ENCODE measurements around the gene NDUFS4.

The NDUFS4 gene

GRCh38 chr5:53571403-53571802 lies 11.0 kb downstream of the NDUFS4 start:
- Histone ChIP-seq H4K20me1 (ENCODE audit: insufficient read depth, low read length) (peaks cover 45% of the 10 kb centered on the region), H3K27me3 (ENCODE audit: low read depth, low read length) (no peaks in the 10 kb centered on the region), H3K4me3 (ENCODE audit: low read length) (no peak overlapping the region), H3K9me3 (ENCODE audit: insufficient read depth, low read length) (no peaks in the 10 kb centered on the region), H3K79me2 (ENCODE audit: low read length) (peaks cover 69% of the 10 kb centered on the region), H3K9ac (ENCODE audit: low read length) (no peak overlapping the region), H2AFZ (ENCODE audit: low read depth, low read length) (no peak overlapping the region), H3K27ac (ENCODE audit: low read length) (no peak overlapping the region), H3K36me3 (replicated peaks; ENCODE audit: low read depth, low read length) (no peaks in the 10 kb centered on the region), H3K4me1 (ENCODE audit: low read length) (no peaks in the 10 kb centered on the region), H3K4me2 (ENCODE audit: low read length) (no peak overlapping the region)
- TF ChIP-seq, protein P1, sequence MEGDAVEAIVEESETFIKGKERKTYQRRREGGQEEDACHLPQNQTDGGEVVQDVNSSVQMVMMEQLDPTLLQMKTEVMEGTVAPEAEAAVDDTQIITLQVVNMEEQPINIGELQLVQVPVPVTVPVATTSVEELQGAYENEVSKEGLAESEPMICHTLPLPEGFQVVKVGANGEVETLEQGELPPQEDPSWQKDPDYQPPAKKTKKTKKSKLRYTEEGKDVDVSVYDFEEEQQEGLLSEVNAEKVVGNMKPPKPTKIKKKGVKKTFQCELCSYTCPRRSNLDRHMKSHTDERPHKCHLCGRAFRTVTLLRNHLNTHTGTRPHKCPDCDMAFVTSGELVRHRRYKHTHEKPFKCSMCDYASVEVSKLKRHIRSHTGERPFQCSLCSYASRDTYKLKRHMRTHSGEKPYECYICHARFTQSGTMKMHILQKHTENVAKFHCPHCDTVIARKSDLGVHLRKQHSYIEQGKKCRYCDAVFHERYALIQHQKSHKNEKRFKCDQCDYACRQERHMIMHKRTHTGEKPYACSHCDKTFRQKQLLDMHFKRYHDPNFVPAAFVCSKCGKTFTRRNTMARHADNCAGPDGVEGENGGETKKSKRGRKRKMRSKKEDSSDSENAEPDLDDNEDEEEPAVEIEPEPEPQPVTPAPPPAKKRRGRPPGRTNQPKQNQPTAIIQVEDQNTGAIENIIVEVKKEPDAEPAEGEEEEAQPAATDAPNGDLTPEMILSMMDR (IDR thresholded peaks at IDR 0.05; ENCODE audit: low read depth, low read length), result no peak
- no peak for TF ChIP-seq EZH2phosphoT487 (IDR thresholded peaks at IDR 0.05; ENCODE audit: low read depth)

- Histone ChIP-seq H3K36me3 (replicated peaks; ENCODE audit: low read depth, low read length) (no peaks in the 10 kb centered on the region), H4K20me1 (ENCODE audit: insufficient read depth, low read length) (peaks cover 58% of the 10 kb centered on the region), H2AFZ (ENCODE audit: low read depth, low read length) (no peak overlapping the region), H3K4me2 (ENCODE audit: low read length) (no peak overlapping the region), H3K9ac (ENCODE audit: low read length) (no peak overlapping the region), H3K4me3 (ENCODE audit: low read length) (no peak overlapping the region), H3K27ac (ENCODE audit: low read length) (no peak overlapping the region), H3K27me3 (ENCODE audit: low read depth, low read length) (no peaks in the 10 kb centered on the region), H3K4me1 (ENCODE audit: low read length) (no peaks in the 10 kb centered on the region), H3K9me3 (ENCODE audit: insufficient read depth, low read length) (no peaks in the 10 kb centered on the region), H3K79me2 (ENCODE audit: low read length) (peaks cover 72% of the 10 kb centered on the region)
- TF ChIP-seq EZH2phosphoT487 (IDR thresholded peaks at IDR 0.05; ENCODE audit: low read depth), result no peak
- TF ChIP-seq, protein P1 (IDR thresholded peaks at IDR 0.05; ENCODE audit: low read depth, low read length), result no peak
Measured at GRCh38 chr5:53575101-53575500, 14.7 kb downstream of the NDUFS4 start.

GRCh38 chr5:53575831-53576230 lies 15.4 kb downstream of the NDUFS4 start:
- Histone ChIP-seq H3K36me3 (replicated peaks; ENCODE audit: low read depth, low read length) (no peaks in the 10 kb centered on the region), H3K4me2 (ENCODE audit: low read length) (no peak overlapping the region), H3K9ac (ENCODE audit: low read length) (no peak overlapping the region), H3K4me1 (ENCODE audit: low read length) (no peaks in the 10 kb centered on the region), H3K27me3 (ENCODE audit: low read depth, low read length) (no peaks in the 10 kb centered on the region), H3K27ac (ENCODE audit: low read length) (no peak overlapping the region), H3K4me3 (ENCODE audit: low read length) (no peak overlapping the region), H3K79me2 (ENCODE audit: low read length) (peaks cover 70% of the 10 kb centered on the region), H2AFZ (ENCODE audit: low read depth, low read length) (no peak overlapping the region), H3K9me3 (ENCODE audit: insufficient read depth, low read length) (no peaks in the 10 kb centered on the region), H4K20me1 (ENCODE audit: insufficient read depth, low read length) (peaks cover 58% of the 10 kb centered on the region)
- no peak for TF ChIP-seq EZH2phosphoT487 (IDR thresholded peaks at IDR 0.05; ENCODE audit: low read depth)
- TF ChIP-seq, protein P1 (IDR thresholded peaks at IDR 0.05; ENCODE audit: low read depth, low read length), result no peak

DNA sequence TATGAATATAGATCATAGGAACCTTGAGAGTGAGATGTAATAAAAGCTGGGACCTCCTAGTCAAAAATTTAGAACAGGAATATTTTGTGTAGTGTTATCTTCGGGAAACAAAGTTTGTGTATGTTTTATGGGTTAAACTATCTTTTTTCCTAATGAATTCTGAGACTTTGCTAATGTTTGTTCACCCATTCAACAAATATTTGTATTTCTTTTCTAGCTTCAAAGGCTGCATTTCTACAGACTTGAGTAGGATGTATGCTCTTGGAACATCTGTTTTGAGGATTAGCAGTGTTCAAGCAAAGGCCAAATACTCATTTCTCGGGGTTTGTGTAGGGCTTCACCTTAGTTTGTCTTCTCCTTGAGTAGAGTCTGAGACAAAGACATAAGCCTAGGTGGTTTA lies 16.2 kb downstream of the NDUFS4 start:
- no peak overlapping the region for H3K4me3 ChIP-seq (ENCODE audit: low read length)
- TF ChIP-seq, protein P1 (IDR thresholded peaks at IDR 0.05; ENCODE audit: low read depth, low read length), result no peak
- TF ChIP-seq EZH2phosphoT487 (IDR thresholded peaks at IDR 0.05; ENCODE audit: low read depth), result no peak
- no peak overlapping the region for H3K4me2 ChIP-seq (ENCODE audit: low read length)
- peaks cover 52% of the 10 kb centered on the region for H4K20me1 ChIP-seq (ENCODE audit: insufficient read depth, low read length)
- no peaks in the 10 kb centered on the region for H3K27me3 ChIP-seq (ENCODE audit: low read depth, low read length)
- H3K4me1 ChIP-seq (ENCODE audit: low read length), result no peaks in the 10 kb centered on the region
- no peak overlapping the region for H3K27ac ChIP-seq (ENCODE audit: low read length)
- H3K36me3 ChIP-seq (replicated peaks; ENCODE audit: low read depth, low read length), result no peaks in the 10 kb centered on the region
- H3K9ac ChIP-seq (ENCODE audit: low read length), result no peak overlapping the region
- H3K9me3 ChIP-seq (ENCODE audit: insufficient read depth, low read length), result no peaks in the 10 kb centered on the region
- H3K79me2 ChIP-seq (ENCODE audit: low read length), result peaks cover 66% of the 10 kb centered on the region
- H2AFZ ChIP-seq (ENCODE audit: low read depth, low read length), result no peak overlapping the region

Measured in OCI-LY3 (cell line).